ENCODE data around the gene CLBA1.

The CLBA1 gene

GRCh38 chr14:105042813-105043212 lies 57.2 kb downstream of the CLBA1 start:
- Histone ChIP-seq H3K9me3 (ENCODE audit: control insufficient read depth, low read length) (no peaks in the 10 kb centered on the region), H4K8ac (ENCODE audit: low read length) (no peak overlapping the region), H2BK15ac (ENCODE audit: low read depth, poor library complexity, severe bottlenecking) (no peak overlapping the region), H3K14ac (ENCODE audit: low read length in 2 of 2) (no peak overlapping the region), H3K27me3 (ENCODE audit: control insufficient read depth in 1 of 2, insufficient read depth in 1 of 2, low read length in 2 of 2) (peaks cover 0 to 31% of the 10 kb centered on the region in 2 experiments), H3K4me3 (ENCODE audit: insufficient read depth in 1 of 2, low read depth in 1 of 2, low read length in 2 of 2) (no peak overlapping the region), H3K36me3 (ENCODE audit: control insufficient read depth in 1 of 2, insufficient read depth in 2 of 2, low read depth in 1 of 2, low read length in 2 of 2) (peaks cover 0 to 4% of the 10 kb centered on the region in 2 experiments), H2BK120ac (ENCODE audit: low read depth, low read length) (no peak overlapping the region), H3K18ac (ENCODE audit: low read depth in 1 of 2, low read length in 2 of 2) (no peak overlapping the region), H4K91ac (ENCODE audit: low read length) (peak overlapping the region; percentile 41), H3K4me1 (ENCODE audit: control insufficient read depth, insufficient read depth, low read depth, low read length) (peaks cover 9% of the 10 kb centered on the region), H2BK12ac (ENCODE audit: low read length in 2 of 2) (no peak overlapping the region), H3K79me1 (replicated peaks; ENCODE audit: low read length, poor library complexity, severe bottlenecking) (no peaks in the 10 kb centered on the region), H2AK5ac (ENCODE audit: low read length, severe bottlenecking) (peak overlapping the region; percentile 55), H2AFZ (ENCODE audit: low read depth, low read length) (no peak overlapping the region), H3K23ac (ENCODE audit: low read length in 2 of 2) (no peak overlapping the region), H3K4me2 (ENCODE audit: low read length, poor library complexity, severe bottlenecking) (no peak overlapping the region), H2BK5ac (ENCODE audit: low read depth, low read length, poor library complexity, severe bottlenecking) (no peak overlapping the region), H3K9ac (ENCODE audit: low read length) (no peak overlapping the region), H3K27ac (ENCODE audit: low read length, poor library complexity, severe bottlenecking) (no peak overlapping the region), H3K4ac (ENCODE audit: low read depth in 1 of 2, low read length in 2 of 2) (no peak overlapping the region)
- no peak for DNase-seq
- WGBS: 92% methylated on average over 17 of the region's 17 CpGs

DNA sequence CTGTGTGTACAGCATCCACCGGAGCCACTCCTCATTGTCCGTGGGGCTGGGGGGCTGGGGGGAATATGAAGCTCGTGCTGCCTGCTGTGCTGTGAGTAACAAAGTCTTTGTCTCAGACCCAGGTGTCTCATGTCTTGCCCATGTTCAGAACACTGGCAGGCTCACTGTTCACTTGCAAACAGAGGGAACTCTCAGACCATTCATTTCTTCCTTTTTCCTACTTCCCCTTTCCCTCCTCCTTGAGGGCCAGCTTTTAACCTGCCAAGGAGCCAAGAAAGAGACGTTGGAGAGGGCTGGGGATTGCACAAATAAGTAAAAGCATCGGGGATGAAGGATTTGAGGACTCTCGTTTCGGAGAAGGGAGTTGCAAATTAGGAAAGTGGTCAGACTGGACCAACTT lies 58.1 kb downstream of the CLBA1 start:
- H2AK5ac ChIP-seq (ENCODE audit: low read length, severe bottlenecking): peak overlapping the region; percentile 20
- no peak overlapping the region for H3K4ac ChIP-seq (ENCODE audit: low read depth in 1 of 2, low read length in 2 of 2)
- H3K9me3 ChIP-seq (ENCODE audit: control insufficient read depth, low read length): no peaks in the 10 kb centered on the region
- H3K14ac ChIP-seq (ENCODE audit: low read length in 2 of 2): no peak overlapping the region
- H2AFZ ChIP-seq (ENCODE audit: low read depth, low read length): no peak overlapping the region
- peaks cover 0 to 4% of the 10 kb centered on the region in 2 experiments for H3K36me3 ChIP-seq (ENCODE audit: control insufficient read depth in 1 of 2, insufficient read depth in 2 of 2, low read depth in 1 of 2, low read length in 2 of 2)
- no peaks in the 10 kb centered on the region for H3K79me1 ChIP-seq (replicated peaks; ENCODE audit: low read length, poor library complexity, severe bottlenecking)
- no peak overlapping the region for H2BK5ac ChIP-seq (ENCODE audit: low read depth, low read length, poor library complexity, severe bottlenecking)
- no peak overlapping the region for H2BK15ac ChIP-seq (ENCODE audit: low read depth, poor library complexity, severe bottlenecking)
- no peak overlapping the region for H2BK12ac ChIP-seq (ENCODE audit: low read length in 2 of 2)
- 81% methylated on average over 7 of the region's 7 CpGs for WGBS
- no peak overlapping the region for H3K18ac ChIP-seq (ENCODE audit: low read depth in 1 of 2, low read length in 2 of 2)
- no peak overlapping the region for H3K9ac ChIP-seq (ENCODE audit: low read length)
- H4K91ac ChIP-seq (ENCODE audit: low read length): no peak overlapping the region
- no peak overlapping the region for H3K4me3 ChIP-seq (ENCODE audit: insufficient read depth in 1 of 2, low read depth in 1 of 2, low read length in 2 of 2)
- no peak overlapping the region for H4K8ac ChIP-seq (ENCODE audit: low read length)
- H3K4me2 ChIP-seq (ENCODE audit: low read length, poor library complexity, severe bottlenecking): no peak overlapping the region
- peaks cover 9% of the 10 kb centered on the region for H3K4me1 ChIP-seq (ENCODE audit: control insufficient read depth, insufficient read depth, low read depth, low read length)
- no peak for DNase-seq
- H3K27ac ChIP-seq (ENCODE audit: low read length, poor library complexity, severe bottlenecking): no peak overlapping the region
- H3K23ac ChIP-seq (ENCODE audit: low read length in 2 of 2): no peak overlapping the region
- H2BK120ac ChIP-seq (ENCODE audit: low read depth, low read length): no peak overlapping the region
- peaks cover 0 to 31% of the 10 kb centered on the region in 2 experiments for H3K27me3 ChIP-seq (ENCODE audit: control insufficient read depth in 1 of 2, insufficient read depth in 1 of 2, low read length in 2 of 2)
